GM12878 (cell line): ENCODE measurements around the gene ADGRV1. TPM values are rescaled to one million over a fixed set of nuclear protein-coding genes. Genes with fewer than 3 reads are reported as not detected.

ENCODE experiments used
- CHD2 ChIP-seq: IDR thresholded peaks from 2 replicates; pipeline ENCODE4 v1.6.1; 2011; ENCODE audit warnings: low read depth, low read length, improper control_type of control experiment, borderline replicate concordance
- CHD4 ChIP-seq: fragments of 200-600 bp; sonication (generic); IDR thresholded peaks from 2 replicates; pipeline ENCODE4 v1.6.1; 2016; ENCODE audit warnings: mild to moderate bottlenecking
- CUX1 ChIP-seq: IDR thresholded peaks from 2 replicates; pipeline ENCODE4 v1.6.1; 2012; ENCODE audit warnings: improper control_type of control experiment, low read depth, low read length; ENCODE audit not compliant: insufficient replicate concordance
- EGR1 ChIP-seq, 2 experiments: IDR thresholded peaks; 1 replicate in 1 of 2; 2 replicates in 1 of 2; pipeline ENCODE4 v1.6.1; 2011 to 2012; ENCODE audit warnings: low read depth in 2 of 2, low read length in 2 of 2, borderline replicate concordance in 1 of 2, mild to moderate bottlenecking in 1 of 2, moderate library complexity in 1 of 2
- FOXK2 ChIP-seq: fragments of 450-650 bp; IDR thresholded peaks from 2 replicates; pipeline ENCODE4 v1.6.1; 2017; ENCODE audit warnings: mild to moderate bottlenecking, moderate library complexity
- HDAC6 ChIP-seq: fragments of 200-600 bp; sonication (generic); IDR thresholded peaks from one replicate; pipeline ENCODE4 v1.8.0; 2017; ENCODE audit warnings: antibody characterized with exemption; ENCODE audit not compliant: unreplicated experiment
- IRF5 ChIP-seq: fragments of 450-650 bp; IDR thresholded peaks from 2 replicates; pipeline ENCODE4 v1.6.1; 2017; ENCODE audit warnings: borderline replicate concordance
- RCOR1 ChIP-seq: conservative IDR thresholded peaks from 2 replicates; pipeline ENCODE4 v1.6.1; 2012; ENCODE audit warnings: low read depth, low read length, improper control_type of control experiment
- SMAD1 ChIP-seq: fragments of 450-650 bp; IDR thresholded peaks from 2 replicates; pipeline ENCODE4 v1.6.1; 2018; ENCODE audit warnings: mild to moderate bottlenecking, low read depth; ENCODE audit not compliant: partially characterized antibody
- SREBF1 ChIP-seq: IDR thresholded peaks from 2 replicates; pipeline ENCODE4 v1.6.1; 2012; ENCODE audit warnings: mild to moderate bottlenecking, low read length
- SUPT20H ChIP-seq: IDR thresholded peaks from 2 replicates; pipeline ENCODE4 v1.6.1; 2011; ENCODE audit warnings: low read depth, mild to moderate bottlenecking, low read length, moderate library complexity, borderline replicate concordance; ENCODE audit not compliant: control insufficient read depth
- SUZ12 ChIP-seq: fragments of 200-600 bp; sonication (generic); IDR thresholded peaks from one replicate; pipeline ENCODE4 v1.6.1; 2018; ENCODE audit warnings: antibody characterized with exemption, mild to moderate bottlenecking; ENCODE audit not compliant: unreplicated experiment
- ZBTB40 ChIP-seq: fragments of 450-650 bp; IDR thresholded peaks from 2 replicates; pipeline ENCODE4 v1.6.1; 2016; ENCODE audit warnings: mild to moderate bottlenecking, moderate library complexity, borderline replicate concordance
- ZNF24 ChIP-seq: fragments of 450-650 bp; IDR thresholded peaks from 2 replicates; pipeline ENCODE4 v1.6.1; 2017; ENCODE audit warnings: antibody characterized with exemption, mild to moderate bottlenecking
- polyA plus RNA-seq, 11 experiments: library from polyadenylated mRNA; depleted of rRNA in 4 of 11; unstranded in 6 of 11; stranded (reverse) in 5 of 11; fragments of >200 nt; fragmentation: Nextera tagmentation in 4 of 11; fragmentation: Illumina TruSeq in 1 of 11; extraction: Ambion mirVana in 4 of 11; extraction: Trizol in 1 of 11; gene quantifications; 1 replicate in 1 of 11; 2 replicates in 10 of 11; pipeline versions ENCODE4 v1.2.1 to v1.2.3, GENCODE V29; 2011 to 2016; ENCODE audit warnings: inconsistent platforms in 2 of 11, missing spikeins in 2 of 11, low read depth in 1 of 11
- total RNA-seq, 4 experiments: library from RNA; depleted of rRNA in 3 of 4; stranded (reverse); fragments of >200 nt in 3 of 4; fragmentation: Illumina TruSeq in 1 of 4; extraction: Trizol in 1 of 4; gene quantifications; 2 replicates each; pipeline versions ENCODE4 v1.2.1 to v1.2.3, GENCODE V29; 2013 to 2021
- TF ChIP-seq, protein P1 (sequence below): fragments of 450-650 bp; IDR thresholded peaks from 2 replicates; pipeline ENCODE4 v1.6.1; 2017; ENCODE audit warnings: mild to moderate bottlenecking

Gene ADGRV1
- total and polyA plus RNA-seq, 10 of the 15 experiments (the other 5 are each of a cell fraction or from before 2014, with no cell fraction given) = 0.04 to 8.1 (median 0.16) TPM; not detected in 1

DNA sequence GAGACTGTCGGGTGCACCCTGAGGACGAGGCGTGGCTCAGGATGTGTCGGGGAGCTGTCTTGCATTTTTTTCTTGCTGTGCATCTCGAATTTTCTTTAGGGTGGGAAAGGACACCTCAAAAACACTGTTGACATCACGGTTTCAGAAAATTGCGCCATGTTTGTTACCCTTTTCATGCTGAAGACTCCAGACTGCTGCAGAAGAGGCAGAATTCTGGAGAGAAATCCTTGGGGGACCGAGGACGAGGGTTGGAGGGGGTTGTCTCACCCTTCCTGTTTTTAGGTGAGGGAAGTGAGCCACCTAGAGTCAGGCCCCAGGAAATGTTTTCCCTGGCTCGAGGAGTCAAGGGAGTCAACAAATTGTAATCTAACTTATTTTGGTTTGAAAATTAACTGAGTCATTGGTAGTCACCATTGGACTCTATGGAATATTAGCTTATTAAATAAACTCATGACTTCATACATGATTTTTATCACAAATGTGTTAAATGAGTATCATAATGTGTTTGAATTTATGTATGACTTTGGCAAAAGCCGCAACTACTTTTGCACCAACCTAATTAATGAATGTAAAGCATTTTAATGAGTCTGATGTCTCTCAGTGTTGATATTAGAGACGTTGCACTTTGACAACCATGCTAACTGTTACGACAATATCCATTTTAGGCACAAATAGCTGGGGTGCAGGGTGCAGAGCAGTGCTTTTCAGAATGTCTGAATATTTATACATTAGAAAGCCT, 28.5 kb upstream of the ADGRV1 start (continued):
- TF ChIP-seq IRF5 = no peak
- no peak for TF ChIP-seq CHD4
- no peak for TF ChIP-seq RCOR1
- TF ChIP-seq ZNF24 = no peak
- TF ChIP-seq CHD2 = no peak
- no peak for TF ChIP-seq EGR1 (IDR thresholded peaks at IDR 0.05; ENCODE audit: borderline replicate concordance in 1 of 2, low read depth in 2 of 2, low read length in 2 of 2)
- TF ChIP-seq SMAD1 = no peak
- TF ChIP-seq HDAC6 = no peak
- no peak for TF ChIP-seq SUPT20H
- no peak for TF ChIP-seq SREBF1
- no peak for TF ChIP-seq CUX1
- TF ChIP-seq FOXK2 = no peak
- no peak for TF ChIP-seq SUZ12
- peak; percentile 67 for TF ChIP-seq ZBTB40
- TF ChIP-seq, protein P1, sequence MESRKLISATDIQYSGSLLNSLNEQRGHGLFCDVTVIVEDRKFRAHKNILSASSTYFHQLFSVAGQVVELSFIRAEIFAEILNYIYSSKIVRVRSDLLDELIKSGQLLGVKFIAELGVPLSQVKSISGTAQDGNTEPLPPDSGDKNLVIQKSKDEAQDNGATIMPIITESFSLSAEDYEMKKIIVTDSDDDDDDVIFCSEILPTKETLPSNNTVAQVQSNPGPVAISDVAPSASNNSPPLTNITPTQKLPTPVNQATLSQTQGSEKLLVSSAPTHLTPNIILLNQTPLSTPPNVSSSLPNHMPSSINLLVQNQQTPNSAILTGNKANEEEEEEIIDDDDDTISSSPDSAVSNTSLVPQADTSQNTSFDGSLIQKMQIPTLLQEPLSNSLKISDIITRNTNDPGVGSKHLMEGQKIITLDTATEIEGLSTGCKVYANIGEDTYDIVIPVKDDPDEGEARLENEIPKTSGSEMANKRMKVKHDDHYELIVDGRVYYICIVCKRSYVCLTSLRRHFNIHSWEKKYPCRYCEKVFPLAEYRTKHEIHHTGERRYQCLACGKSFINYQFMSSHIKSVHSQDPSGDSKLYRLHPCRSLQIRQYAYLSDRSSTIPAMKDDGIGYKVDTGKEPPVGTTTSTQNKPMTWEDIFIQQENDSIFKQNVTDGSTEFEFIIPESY = no peak
